Chondrocyte (in vitro differentiated cells): ENCODE measurements around the gene DNAJC22. TPM values are rescaled to one million over a fixed set of nuclear protein-coding genes. Genes with fewer than 3 reads are reported as not detected.

Source experiments
- DNase-seq: peaks from one replicate; pipeline ENCODE4 v3.0.0; 2021; ENCODE audit warnings: mixed read lengths, low spot score
- H3K27ac Mint-ChIP-seq: one replicate; pipeline ENCODE4 v1.8.0; 2021; ENCODE audit warnings: mild to moderate bottlenecking, moderate library complexity, mixed read lengths; ENCODE audit not compliant: unreplicated experiment
- H3K27me3 Mint-ChIP-seq: 2 replicates; pipeline ENCODE4 v1.8.0; 2021; ENCODE audit warnings: low read depth, mixed read lengths
- H3K36me3 Mint-ChIP-seq: 2 replicates; pipeline ENCODE4 v1.8.0; 2021; ENCODE audit warnings: low read depth, mixed read lengths
- H3K4me1 Mint-ChIP-seq: 2 replicates; pipeline ENCODE4 v1.8.0; 2021; ENCODE audit warnings: low read depth, mild to moderate bottlenecking, mixed read lengths
- H3K4me3 Mint-ChIP-seq: one replicate; pipeline ENCODE4 v1.8.0; 2021; ENCODE audit warnings: mild to moderate bottlenecking, moderate library complexity, mixed read lengths; ENCODE audit not compliant: unreplicated experiment
- H3K9me3 Mint-ChIP-seq: 2 replicates; pipeline ENCODE4 v1.8.0; 2021; ENCODE audit warnings: low read depth, mixed read lengths
- CTCF ChIP-seq: fragments of 200-600 bp; sonication (generic); IDR thresholded peaks from 2 replicates; pipeline ENCODE4 v1.5.0; 2021; ENCODE audit warnings: antibody characterized with exemption, mild to moderate bottlenecking, moderate library complexity
- total RNA-seq: library from RNA; stranded (reverse); gene quantifications from 3 replicates; pipeline ENCODE4 v1.2.1, GENCODE V29; 2021

The DNAJC22 gene
- total RNA-seq, 1 donor from 2014 or later = 0.50 TPM

- Mint-ChIP-seq H3K9me3 (no peaks in the 10 kb centered on the region), H3K4me1 (no peaks in the 10 kb centered on the region), H3K4me3 (no peak overlapping the region), H3K27ac (no peak overlapping the region), H3K36me3 (no peaks in the 10 kb centered on the region), H3K27me3 (no peaks in the 10 kb centered on the region)
- no peak for DNase-seq
- TF ChIP-seq CTCF = no peak
These were observed 42.1 kb downstream of the DNAJC22 start for GRCh38 chr12:49388682-49389386.

- Mint-ChIP-seq H3K36me3 (no peaks in the 10 kb centered on the region), H3K27me3 (no peaks in the 10 kb centered on the region), H3K4me1 (no peaks in the 10 kb centered on the region), H3K27ac (no peak overlapping the region), H3K4me3 (no peak overlapping the region), H3K9me3 (no peaks in the 10 kb centered on the region)
- DNase-seq = no peak
- TF ChIP-seq CTCF = no peak
These were observed 42.7 kb downstream of the DNAJC22 start for GRCh38 chr12:49389387-49389703.

GRCh38 chr12:49397000-49397399, 50.3 kb downstream of the DNAJC22 start:
- DNase-seq = no peak
- no peak overlapping the region for H3K27ac Mint-ChIP-seq
- no peak overlapping the region for H3K4me3 Mint-ChIP-seq
- H3K36me3 Mint-ChIP-seq = no peaks in the 10 kb centered on the region
- H3K27me3 Mint-ChIP-seq = no peaks in the 10 kb centered on the region
- no peaks in the 10 kb centered on the region for H3K9me3 Mint-ChIP-seq
- H3K4me1 Mint-ChIP-seq = peaks cover 8% of the 10 kb centered on the region
- no peak for TF ChIP-seq CTCF

GRCh38 chr12:49400304-49400703, 53.6 kb downstream of the DNAJC22 start:
- DNase-seq = no peak
- Mint-ChIP-seq H3K9me3 (no peaks in the 10 kb centered on the region), H3K27me3 (no peaks in the 10 kb centered on the region), H3K4me1 (peaks cover 8% of the 10 kb centered on the region), H3K4me3 (no peak overlapping the region), H3K27ac (no peak overlapping the region), H3K36me3 (no peaks in the 10 kb centered on the region)
- TF ChIP-seq CTCF = no peak

Other genes with a start within 250 kb of the DNAJC22 start
- 37.0 to 47.3 TPM (median 46.9 TPM) in 3 replicates for gene LMBR1L, start 236.0 kb upstream of the DNAJC22 start, total RNA-seq
- gene TUBA1B, start 215.5 kb upstream of the DNAJC22 start, total RNA-seq = 544 to 857 TPM (median 551 TPM) in 3 replicates
- 431 to 551 TPM (median 437 TPM) in 3 replicates for gene TUBA1A, start 157.8 kb upstream of the DNAJC22 start, total RNA-seq
- gene TUBA1C, start 81.8 kb upstream of the DNAJC22 start, total RNA-seq = 171 to 200 TPM (median 176 TPM) in 3 replicates
- not detected in 3 replicates for gene PRPH, start 51.7 kb upstream of the DNAJC22 start, total RNA-seq
- 4.0 to 6.5 TPM (median 6.2 TPM) in 3 replicates for gene TROAP, start 23.6 kb upstream of the DNAJC22 start, total RNA-seq
- gene C1QL4, start 9.7 kb upstream of the DNAJC22 start, total RNA-seq = 0.33 to 0.60 TPM (median 0.46 TPM) in 3 replicates
- gene SPATS2, start 20.6 kb downstream of the DNAJC22 start, total RNA-seq = 24.1 to 26.2 TPM (median 24.2 TPM) in 3 replicates
- gene KCNH3, start 192.1 kb downstream of the DNAJC22 start, total RNA-seq = 0.10 to 0.27 TPM in 2 of 3 replicates, not detected in the other
- gene MCRS1, start 221.3 kb downstream of the DNAJC22 start, total RNA-seq = 44.9 to 55.9 TPM (median 47.2 TPM) in 3 replicates